A673 (cell line): ENCODE data around the gene IL4R.
"Not testable (repeated sequence)": the region's sequence is repeated elsewhere in the genome, so short reads cannot be mapped to it uniquely, and the experiment has no call there.

Experiments
- CTCF ChIP-seq: fragments of 300-800, 200-600 bp; sonication (generic); conservative IDR thresholded peaks from 2 replicates; pipeline ENCODE4 v1.5.1; 2017; ENCODE audit warnings: low read depth, mild to moderate bottlenecking, antibody characterized with exemption, low read length, moderate library complexity, mixed read lengths
- EZH2 ChIP-seq: fragments of 200-600 bp; sonication (generic); IDR thresholded peaks from 2 replicates; pipeline ENCODE4 v1.6.1; 2017; ENCODE audit warnings: borderline replicate concordance, low read depth, mild to moderate bottlenecking, mixed read lengths, antibody characterized with exemption, low read length; ENCODE audit not compliant: poor library complexity, severe bottlenecking

- TF ChIP-seq EZH2, CTCF: not testable (repeated sequence)
Measured at GRCh38 chr16:27398341-27398893, 84.6 kb downstream of the IL4R start.
